HG03439 (cell line): Measurements from ENCODE around the gene LENG8.

ENCODE experiments used
- ATAC-seq: cut with Tn5 transposase; IDR thresholded peaks from one replicate; pipeline ENCODE4 v1.9.1; 2021; ENCODE audit warnings: mild to moderate bottlenecking, moderate library complexity; ENCODE audit not compliant: unreplicated experiment

Gene LENG8

GRCh38 chr19:54422136-54422535 is 26.9 kb upstream of the LENG8 start:
- no peak for ATAC-seq

- no peak for ATAC-seq
Observed at GRCh38 chr19:54424201-54424600, 24.8 kb upstream of the LENG8 start.

GRCh38 chr19:54424660-54425381 is 24.2 kb upstream of the LENG8 start:
- no peak for ATAC-seq

GRCh38 chr19:54425382-54425723 is 23.6 kb upstream of the LENG8 start:
- ATAC-seq: no peak

- ATAC-seq: no peak
Observed at GRCh38 chr19:54426291-54426931, 22.6 kb upstream of the LENG8 start.

GRCh38 chr19:54427586-54427985 is 21.4 kb upstream of the LENG8 start:
- ATAC-seq: no peak

- no peak for ATAC-seq
Observed at GRCh38 chr19:54428323-54429175, 20.4 kb upstream of the LENG8 start.

- no peak for ATAC-seq
Observed at GRCh38 chr19:54429176-54429495, 19.9 kb upstream of the LENG8 start.

GRCh38 chr19:54429545-54430227 is 19.3 kb upstream of the LENG8 start:
- no peak for ATAC-seq

GRCh38 chr19:54430306-54431254 is 18.4 kb upstream of the LENG8 start:
- ATAC-seq: no peak

- no peak for ATAC-seq
Observed at GRCh38 chr19:54431255-54431838, 17.7 kb upstream of the LENG8 start.

GRCh38 chr19:54432144-54432738 is 16.8 kb upstream of the LENG8 start:
- no peak for ATAC-seq

- no peak for ATAC-seq
Observed at GRCh38 chr19:54433697-54434096, 15.3 kb upstream of the LENG8 start.

- no peak for ATAC-seq
Observed at GRCh38 chr19:54434112-54434872, 14.7 kb upstream of the LENG8 start.

GRCh38 chr19:54434873-54435214 is 14.2 kb upstream of the LENG8 start:
- no peak for ATAC-seq

GRCh38 chr19:54435551-54436016 is 13.4 kb upstream of the LENG8 start:
- ATAC-seq: no peak

- ATAC-seq: no peak
Observed at GRCh38 chr19:54436031-54436523, 12.9 kb upstream of the LENG8 start.

- ATAC-seq: no peak
Observed at GRCh38 chr19:54436628-54437252, 12.3 kb upstream of the LENG8 start.
